Uterus (tissue), 2 donors: ENCODE data around the gene CCDC91.

Experiments
- POLR2A ChIP-seq, 2 donors: fragments of 450-650 bp; IDR thresholded peaks; one replicate each; pipeline ENCODE4 v1.6.1; 2016; ENCODE audit warnings: antibody characterized with exemption in 2 of 2, mild to moderate bottlenecking in 1 of 2, moderate library complexity in 1 of 2
- TF ChIP-seq, protein P1 (sequence below), 4 experiments: fragments of 200-600 bp in 2 of 4; fragments of 450-650 bp in 2 of 4; sonication (generic) in 2 of 4; IDR thresholded peaks; one replicate each; pipeline ENCODE4 v1.5.1; 2016 to 2019; ENCODE audit warnings: antibody characterized with exemption in 4 of 4, mild to moderate bottlenecking in 2 of 4, moderate library complexity in 1 of 4

DNA sequence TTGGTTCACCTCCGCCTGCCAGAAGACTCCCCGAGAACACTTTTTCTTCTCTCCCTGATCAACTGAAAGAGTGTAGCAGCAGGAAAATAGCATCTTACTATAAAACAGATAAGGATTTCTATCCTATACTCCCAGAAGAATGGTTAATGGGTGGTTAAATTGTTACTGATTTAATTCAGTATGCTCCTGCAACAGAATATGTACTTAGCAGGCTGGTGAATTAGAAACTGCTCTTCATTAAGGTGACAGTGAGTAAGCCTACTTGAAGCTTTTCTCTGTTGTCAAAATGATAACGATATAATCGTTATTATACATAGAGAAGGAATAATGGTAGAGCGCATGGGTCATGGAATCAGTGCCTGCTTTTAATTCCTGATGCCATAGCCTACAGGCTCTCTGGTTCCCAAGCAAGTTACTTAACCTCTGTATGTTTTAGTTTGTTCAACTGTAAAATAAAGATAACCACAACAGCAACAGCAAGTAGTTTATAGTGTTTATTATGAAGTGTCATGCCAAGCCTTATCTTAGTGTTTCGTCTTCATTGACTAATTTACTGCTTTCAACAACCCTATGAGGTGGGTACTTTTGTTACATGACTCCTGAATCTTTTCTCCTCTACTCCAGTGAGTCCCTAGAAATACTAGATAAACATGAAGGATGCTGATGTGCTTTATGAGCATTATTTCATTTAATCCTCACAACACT, 392.6 kb downstream of the CCDC91 start:
- TF ChIP-seq, protein P1, sequence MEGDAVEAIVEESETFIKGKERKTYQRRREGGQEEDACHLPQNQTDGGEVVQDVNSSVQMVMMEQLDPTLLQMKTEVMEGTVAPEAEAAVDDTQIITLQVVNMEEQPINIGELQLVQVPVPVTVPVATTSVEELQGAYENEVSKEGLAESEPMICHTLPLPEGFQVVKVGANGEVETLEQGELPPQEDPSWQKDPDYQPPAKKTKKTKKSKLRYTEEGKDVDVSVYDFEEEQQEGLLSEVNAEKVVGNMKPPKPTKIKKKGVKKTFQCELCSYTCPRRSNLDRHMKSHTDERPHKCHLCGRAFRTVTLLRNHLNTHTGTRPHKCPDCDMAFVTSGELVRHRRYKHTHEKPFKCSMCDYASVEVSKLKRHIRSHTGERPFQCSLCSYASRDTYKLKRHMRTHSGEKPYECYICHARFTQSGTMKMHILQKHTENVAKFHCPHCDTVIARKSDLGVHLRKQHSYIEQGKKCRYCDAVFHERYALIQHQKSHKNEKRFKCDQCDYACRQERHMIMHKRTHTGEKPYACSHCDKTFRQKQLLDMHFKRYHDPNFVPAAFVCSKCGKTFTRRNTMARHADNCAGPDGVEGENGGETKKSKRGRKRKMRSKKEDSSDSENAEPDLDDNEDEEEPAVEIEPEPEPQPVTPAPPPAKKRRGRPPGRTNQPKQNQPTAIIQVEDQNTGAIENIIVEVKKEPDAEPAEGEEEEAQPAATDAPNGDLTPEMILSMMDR (IDR thresholded peaks at IDR 0.05) = no peak
- TF ChIP-seq POLR2A (IDR thresholded peaks at IDR 0.05) = no peak
